ENCODE measurements around the gene MRPL42. TPM values are rescaled to one million over a fixed set of nuclear protein-coding genes. Genes with fewer than 3 reads are reported as not detected.

The MRPL42 gene
- total RNA-seq, 1 experiment from 2014 or later, result 119 TPM

- CTCF ChIA-PET, result no interaction called here
These were observed 42.2 kb downstream of the MRPL42 start for GRCh38 chr12:93509506-93509905.

GRCh38 chr12:93514853-93515252 lies 47.5 kb downstream of the MRPL42 start:
- no peak overlapping the region for H3K27ac ChIP-seq (ENCODE audit: low read length)
- DNase-seq, result peak; percentile 79
- no peaks in the 10 kb centered on the region for H3K9me3 ChIP-seq (ENCODE audit: low read length)
- POLR2A ChIA-PET (ENCODE audit: unreplicated experiment), result no interaction called here
- H3K27me3 ChIP-seq (ENCODE audit: low read length), result no peaks in the 10 kb centered on the region
- no peak overlapping the region for H2AFZ ChIP-seq (ENCODE audit: low read length)
- no peaks in the 10 kb centered on the region for H3K9me2 ChIP-seq (replicated peaks; ENCODE audit: low read length)
- no peaks in the 10 kb centered on the region for H3K79me2 ChIP-seq (ENCODE audit: low read length)
- no peaks in the 10 kb centered on the region for H3F3A ChIP-seq (ENCODE audit: low read length, unreplicated experiment)
- H4K20me1 ChIP-seq (ENCODE audit: low read length), result no peaks in the 10 kb centered on the region
- H3K9ac ChIP-seq (ENCODE audit: low read length), result no peak overlapping the region
- intact Hi-C loops (cut with micrococcal nuclease), result no loop called here
- H3K36me3 ChIP-seq (ENCODE audit: low read depth, low read length), result no peaks in the 10 kb centered on the region
- peak; percentile 92 for ATAC-seq
- H3K4me2 ChIP-seq (ENCODE audit: low read length), result peak overlapping the region; percentile 58; the same call in 1 of the 2 replicates
- H3K4me3 ChIP-seq (ENCODE audit: low read length), result no peak overlapping the region
- TF ChIP-seq, protein P1, sequence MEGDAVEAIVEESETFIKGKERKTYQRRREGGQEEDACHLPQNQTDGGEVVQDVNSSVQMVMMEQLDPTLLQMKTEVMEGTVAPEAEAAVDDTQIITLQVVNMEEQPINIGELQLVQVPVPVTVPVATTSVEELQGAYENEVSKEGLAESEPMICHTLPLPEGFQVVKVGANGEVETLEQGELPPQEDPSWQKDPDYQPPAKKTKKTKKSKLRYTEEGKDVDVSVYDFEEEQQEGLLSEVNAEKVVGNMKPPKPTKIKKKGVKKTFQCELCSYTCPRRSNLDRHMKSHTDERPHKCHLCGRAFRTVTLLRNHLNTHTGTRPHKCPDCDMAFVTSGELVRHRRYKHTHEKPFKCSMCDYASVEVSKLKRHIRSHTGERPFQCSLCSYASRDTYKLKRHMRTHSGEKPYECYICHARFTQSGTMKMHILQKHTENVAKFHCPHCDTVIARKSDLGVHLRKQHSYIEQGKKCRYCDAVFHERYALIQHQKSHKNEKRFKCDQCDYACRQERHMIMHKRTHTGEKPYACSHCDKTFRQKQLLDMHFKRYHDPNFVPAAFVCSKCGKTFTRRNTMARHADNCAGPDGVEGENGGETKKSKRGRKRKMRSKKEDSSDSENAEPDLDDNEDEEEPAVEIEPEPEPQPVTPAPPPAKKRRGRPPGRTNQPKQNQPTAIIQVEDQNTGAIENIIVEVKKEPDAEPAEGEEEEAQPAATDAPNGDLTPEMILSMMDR (conservative IDR thresholded peaks at IDR 0.05; ENCODE audit: low read depth, low read length), result no peak
- TF ChIP-seq EZH2phosphoT487 (IDR thresholded peaks at IDR 0.05; ENCODE audit: borderline replicate concordance, low read length), result no peak
- no peak for TF ChIP-seq EZH2 (IDR thresholded peaks at IDR 0.05; ENCODE audit: low read length, unreplicated experiment)
- no TSS peak for BruUV-seq (replicated peaks)
- peaks cover 17% of the 10 kb centered on the region for H3K4me1 ChIP-seq (ENCODE audit: insufficient read depth, low read length)
- CTCF ChIA-PET, result no interaction called here

More at GRCh38 chr12:93509506-93509905, 42.2 kb downstream of the MRPL42 start:
- H3K4me3 ChIP-seq (ENCODE audit: low read length), result no peak overlapping the region
- TF ChIP-seq EZH2 (IDR thresholded peaks at IDR 0.05; ENCODE audit: low read length, unreplicated experiment), result no peak
- TF ChIP-seq EZH2phosphoT487 (IDR thresholded peaks at IDR 0.05; ENCODE audit: borderline replicate concordance, low read length), result no peak
- TF ChIP-seq, protein P1 (conservative IDR thresholded peaks at IDR 0.05; ENCODE audit: low read depth, low read length), result no peak
- H2AFZ ChIP-seq (ENCODE audit: low read length), result no peak overlapping the region
- H3K27ac ChIP-seq (ENCODE audit: low read length), result no peak overlapping the region
- no peaks in the 10 kb centered on the region for H3K79me2 ChIP-seq (ENCODE audit: low read length)
- peaks cover 2% of the 10 kb centered on the region for H3K4me1 ChIP-seq (ENCODE audit: insufficient read depth, low read length)
- no TSS peak for BruUV-seq (replicated peaks)
- ATAC-seq, result no peak
- H3K27me3 ChIP-seq (ENCODE audit: low read length), result no peaks in the 10 kb centered on the region
- H3K9me3 ChIP-seq (ENCODE audit: low read length), result no peaks in the 10 kb centered on the region
- no peaks in the 10 kb centered on the region for H4K20me1 ChIP-seq (ENCODE audit: low read length)
- DNase-seq, result no peak
- intact Hi-C loops (cut with micrococcal nuclease), result loop anchor here (10.0 kb wide), 1 partner anchor 465 kb away; no protein-coding TSS in a partner anchor
- no peak overlapping the region for H3K4me2 ChIP-seq (ENCODE audit: low read length)
- no peaks in the 10 kb centered on the region for H3K9me2 ChIP-seq (replicated peaks; ENCODE audit: low read length)
- no peaks in the 10 kb centered on the region for H3F3A ChIP-seq (ENCODE audit: low read length, unreplicated experiment)
- POLR2A ChIA-PET (ENCODE audit: unreplicated experiment), result no interaction called here
- H3K36me3 ChIP-seq (ENCODE audit: low read depth, low read length), result peaks cover 4% of the 10 kb centered on the region; the same call in 1 of the 2 replicates
- H3K9ac ChIP-seq (ENCODE audit: low read length), result no peak overlapping the region

- H3K27ac ChIP-seq (ENCODE audit: low read length), result no peak overlapping the region
- H3K27me3 ChIP-seq (ENCODE audit: low read length), result no peaks in the 10 kb centered on the region
- H3K4me3 ChIP-seq (ENCODE audit: low read length), result no peak overlapping the region
- no peak overlapping the region for H3K4me2 ChIP-seq (ENCODE audit: low read length)
- H3K36me3 ChIP-seq (ENCODE audit: low read depth, low read length), result no peaks in the 10 kb centered on the region
- ChIA-PET CTCF (no interaction called here), POLR2A (ENCODE audit: unreplicated experiment) (no interaction called here)
- ATAC-seq, result peak; percentile 47; the same call in 1 of the 2 replicates
- no peak overlapping the region for H3K9ac ChIP-seq (ENCODE audit: low read length)
- no peak overlapping the region for H2AFZ ChIP-seq (ENCODE audit: low read length)
- H3F3A ChIP-seq (ENCODE audit: low read length, unreplicated experiment), result no peaks in the 10 kb centered on the region
- peaks cover 17% of the 10 kb centered on the region for H3K4me1 ChIP-seq (ENCODE audit: insufficient read depth, low read length)
- TF ChIP-seq, protein P1 (conservative IDR thresholded peaks at IDR 0.05; ENCODE audit: low read depth, low read length), result no peak
- TF ChIP-seq EZH2phosphoT487 (IDR thresholded peaks at IDR 0.05; ENCODE audit: borderline replicate concordance, low read length) (no peak), EZH2 (IDR thresholded peaks at IDR 0.05; ENCODE audit: low read length, unreplicated experiment) (no peak)
- intact Hi-C loops (cut with micrococcal nuclease), result no loop called here
- no peaks in the 10 kb centered on the region for H4K20me1 ChIP-seq (ENCODE audit: low read length)
- DNase-seq, result peak; percentile 36
- H3K79me2 ChIP-seq (ENCODE audit: low read length), result no peaks in the 10 kb centered on the region
- no peaks in the 10 kb centered on the region for H3K9me2 ChIP-seq (replicated peaks; ENCODE audit: low read length)
- H3K9me3 ChIP-seq (ENCODE audit: low read length), result no peaks in the 10 kb centered on the region
- BruUV-seq (replicated peaks), result no TSS peak
These were observed 51.4 kb downstream of the MRPL42 start for GRCh38 chr12:93518725-93519124.

All from PC-3 (cell line).